GM18505 (cell line): ENCODE results near the gene TMEM82.

Experiments
- ATAC-seq: cut with Tn5 transposase; IDR thresholded peaks from one replicate; pipeline ENCODE4 v1.9.1; 2021; ENCODE audit not compliant: unreplicated experiment
- POLR2A ChIP-seq: IDR thresholded peaks from 4 replicates; pipeline ENCODE4 v1.6.1; 2011; ENCODE audit warnings: borderline replicate concordance; ENCODE audit not compliant: insufficient read depth, insufficient read length; ENCODE audit errors: extremely low read depth

TMEM82 gene

GRCh38 chr1:15748690-15749398 lies 6.5 kb downstream of the TMEM82 start:
- no peak for TF ChIP-seq POLR2A
- no peak for ATAC-seq

- no peak for ATAC-seq
- TF ChIP-seq POLR2A, result no peak
These were observed 7.3 kb downstream of the TMEM82 start for GRCh38 chr1:15749399-15750291.

GRCh38 chr1:15750924-15751323 lies 8.6 kb downstream of the TMEM82 start:
- no peak for ATAC-seq
- no peak for TF ChIP-seq POLR2A

GRCh38 chr1:15751717-15752116 lies 9.4 kb downstream of the TMEM82 start:
- no peak for TF ChIP-seq POLR2A
- ATAC-seq, result no peak

GRCh38 chr1:15753776-15754175 lies 11.5 kb downstream of the TMEM82 start:
- TF ChIP-seq POLR2A, result no peak
- ATAC-seq, result no peak

- no peak for TF ChIP-seq POLR2A
- ATAC-seq, result no peak
These were observed 12.8 kb downstream of the TMEM82 start for GRCh38 chr1:15755021-15755645.

GRCh38 chr1:15755646-15756040 lies 13.3 kb downstream of the TMEM82 start:
- no peak for TF ChIP-seq POLR2A
- no peak for ATAC-seq

GRCh38 chr1:15756143-15757015 lies 14.1 kb downstream of the TMEM82 start:
- TF ChIP-seq POLR2A, result no peak
- no peak for ATAC-seq

- TF ChIP-seq POLR2A, result no peak
- no peak for ATAC-seq
These were observed 14.8 kb downstream of the TMEM82 start for GRCh38 chr1:15757016-15757543.

GRCh38 chr1:15757575-15758342 lies 15.5 kb downstream of the TMEM82 start:
- no peak for TF ChIP-seq POLR2A
- ATAC-seq, result no peak

- no peak for ATAC-seq
- TF ChIP-seq POLR2A, result no peak
These were observed 16.1 kb downstream of the TMEM82 start, which contains the start of gene FBLIM1 for GRCh38 chr1:15758343-15758931. Gene FBLIM1, plus strand, starts transcription at chr1:15758795. Its CDS starts 6,189 bp downstream, at chr1:15764984.
